ENCODE results near the gene MSI2. TPM values are rescaled to one million over a fixed set of nuclear protein-coding genes. Genes with fewer than 3 reads are reported as not detected.
"Not testable (repeated sequence)": the region's sequence is repeated elsewhere in the genome, so short reads cannot be mapped to it uniquely, and the experiment has no call there.

Gene MSI2
- total RNA-seq, 1 donor, result 23.2 TPM

GRCh38 chr17:57221366-57222350, 34.7 kb upstream of the MSI2 start:
- H3K36me3 ChIP-seq (ENCODE audit: insufficient read depth, low read length), result no peaks in the 10 kb centered on the region
- no peaks in the 10 kb centered on the region for H3K9me3 ChIP-seq (ENCODE audit: low read depth, low read length)
- no peaks in the 10 kb centered on the region for H3K79me2 ChIP-seq (ENCODE audit: insufficient read depth, low read length)
- no peak overlapping the region for H2AFZ ChIP-seq (ENCODE audit: low read length)
- H3K4me3 ChIP-seq (ENCODE audit: insufficient read depth, low read length), result no peak overlapping the region
- no peak overlapping the region for H3K4me2 ChIP-seq (ENCODE audit: insufficient read depth, low read length)
- DNase-seq (ENCODE audit: insufficient read length, low spot score, missing footprints), result no peak
- no peaks in the 10 kb centered on the region for H3K4me1 ChIP-seq (ENCODE audit: insufficient read depth, low read length)
- no peaks in the 10 kb centered on the region for H3K27me3 ChIP-seq (ENCODE audit: insufficient read depth, low read length)
- H3K27ac ChIP-seq (ENCODE audit: low read depth, low read length), result no peak overlapping the region
- no peak for TF ChIP-seq CTCF (IDR thresholded peaks at IDR 0.05; ENCODE audit: extremely low read depth, low read depth, low read length)
- no peaks in the 10 kb centered on the region for H4K20me1 ChIP-seq (ENCODE audit: insufficient read depth, low read length)

- H4K20me1 ChIP-seq (ENCODE audit: insufficient read depth, low read length); H2AFZ ChIP-seq (ENCODE audit: low read length); H3K79me2 ChIP-seq (ENCODE audit: insufficient read depth, low read length); H3K9me3 ChIP-seq (ENCODE audit: low read depth, low read length); H3K27ac ChIP-seq (ENCODE audit: low read depth, low read length); H3K36me3 ChIP-seq (ENCODE audit: insufficient read depth, low read length); H3K4me3 ChIP-seq (ENCODE audit: insufficient read depth, low read length); DNase-seq (ENCODE audit: insufficient read length, low spot score, missing footprints); H3K27me3 ChIP-seq (ENCODE audit: insufficient read depth, low read length); H3K4me1 ChIP-seq (ENCODE audit: insufficient read depth, low read length); H3K4me2 ChIP-seq (ENCODE audit: insufficient read depth, low read length): not testable (repeated sequence)
Observed at GRCh38 chr17:57222422-57222821, 33.9 kb upstream of the MSI2 start.

- H3K27ac ChIP-seq (ENCODE audit: low read depth, low read length), result no peak overlapping the region
- H2AFZ ChIP-seq (ENCODE audit: low read length), result no peak overlapping the region
- no peaks in the 10 kb centered on the region for H4K20me1 ChIP-seq (ENCODE audit: insufficient read depth, low read length)
- no peaks in the 10 kb centered on the region for H3K27me3 ChIP-seq (ENCODE audit: insufficient read depth, low read length)
- no peaks in the 10 kb centered on the region for H3K36me3 ChIP-seq (ENCODE audit: insufficient read depth, low read length)
- H3K4me1 ChIP-seq (ENCODE audit: insufficient read depth, low read length), result no peaks in the 10 kb centered on the region
- DNase-seq (ENCODE audit: insufficient read length, low spot score, missing footprints), result no peak
- H3K4me3 ChIP-seq (ENCODE audit: insufficient read depth, low read length), result no peak overlapping the region
- H3K9me3 ChIP-seq (ENCODE audit: low read depth, low read length), result no peaks in the 10 kb centered on the region
- no peak for TF ChIP-seq CTCF (IDR thresholded peaks at IDR 0.05; ENCODE audit: extremely low read depth, low read depth, low read length)
- no peaks in the 10 kb centered on the region for H3K79me2 ChIP-seq (ENCODE audit: insufficient read depth, low read length)
- H3K4me2 ChIP-seq (ENCODE audit: insufficient read depth, low read length), result no peak overlapping the region
Observed at GRCh38 chr17:57225127-57225526, 31.2 kb upstream of the MSI2 start.

- no peaks in the 10 kb centered on the region for H3K36me3 ChIP-seq (ENCODE audit: insufficient read depth, low read length)
- no peak for TF ChIP-seq CTCF (IDR thresholded peaks at IDR 0.05; ENCODE audit: extremely low read depth, low read depth, low read length)
- H3K4me1 ChIP-seq (ENCODE audit: insufficient read depth, low read length), result no peaks in the 10 kb centered on the region
- DNase-seq (ENCODE audit: insufficient read length, low spot score, missing footprints), result no peak
- H3K79me2 ChIP-seq (ENCODE audit: insufficient read depth, low read length), result no peaks in the 10 kb centered on the region
- H3K4me2 ChIP-seq (ENCODE audit: insufficient read depth, low read length), result no peak overlapping the region
- H3K4me3 ChIP-seq (ENCODE audit: insufficient read depth, low read length), result no peak overlapping the region
- no peak overlapping the region for H3K27ac ChIP-seq (ENCODE audit: low read depth, low read length)
- H4K20me1 ChIP-seq (ENCODE audit: insufficient read depth, low read length), result no peaks in the 10 kb centered on the region
- H3K27me3 ChIP-seq (ENCODE audit: insufficient read depth, low read length), result no peaks in the 10 kb centered on the region
- H2AFZ ChIP-seq (ENCODE audit: low read length), result no peak overlapping the region
- no peaks in the 10 kb centered on the region for H3K9me3 ChIP-seq (ENCODE audit: low read depth, low read length)
Observed at GRCh38 chr17:57226793-57227192, 29.5 kb upstream of the MSI2 start.
